SK-N-SH (cell line): ENCODE data around the gene LAPTM5. TPM values are rescaled to one million over a fixed set of nuclear protein-coding genes. Genes with fewer than 3 reads are reported as not detected.

Experiments used
- CTCF ChIA-PET: fragments of 300-600, 350-600 bp; formaldehyde crosslinking; extraction: SDS; loops from one replicate; lab custom pipeline; 2021; lab: Yijun Ruan, JAX
- POLR2A ChIA-PET: fragments of 350-600 bp; sonication (Branson Sonifier 250); formaldehyde crosslinking; extraction: SDS; loops from one replicate; lab custom pipeline; 2020; ENCODE audit warnings: antibody characterized with exemption, inconsistent platforms; lab: Yijun Ruan, JAX
- DNase-seq: peaks from one replicate; pipeline ENCODE4 v3.0.0; 2012
- H2AFZ ChIP-seq: fragments of 200-600 bp; sonication (generic); 2 replicates; pipeline ENCODE4 v1.8.1; 2016; ENCODE audit warnings: antibody characterized with exemption, mild to moderate bottlenecking, low read depth
- H3F3A ChIP-seq: fragments of 200-600 bp; sonication (generic); replicated peaks from 2 replicates; pipeline ENCODE3; 2016; ENCODE audit warnings: antibody characterized with exemption, mild to moderate bottlenecking; ENCODE audit not compliant: insufficient read depth
- H3K27ac ChIP-seq, 2 experiments: fragments of 200-500 bp in 1 of 2; fragments of 200-600 bp in 1 of 2; sonication (Bioruptor generic) in 1 of 2; sonication (generic), shearing (Covaris generic) in 1 of 2; 2 replicates each; pipeline versions ENCODE4 v1.5.1 to v1.6.1; 2014 to 2016; ENCODE audit warnings: low read depth in 2 of 2, inconsistent platforms in 1 of 2, low read length in 1 of 2, mild to moderate bottlenecking in 1 of 2, mixed read lengths in 1 of 2
- H3K27me3 ChIP-seq: fragments of 200-600 bp; sonication (generic), shearing (Covaris generic); 2 replicates; pipeline ENCODE4 v1.6.1; 2016; ENCODE audit warnings: mixed run types; ENCODE audit not compliant: insufficient read depth
- H3K36me3 ChIP-seq, 2 experiments: fragments of 200-500 bp in 1 of 2; fragments of 200-600 bp in 1 of 2; sonication (Bioruptor generic) in 1 of 2; sonication (generic) in 1 of 2; replicated peaks in 1 of 2; 2 replicates each; pipeline versions ENCODE3 to v1.5.1; 2014 to 2016; ENCODE audit warnings: low read length in 1 of 2, mild to moderate bottlenecking in 1 of 2; ENCODE audit not compliant: insufficient read depth in 2 of 2, control insufficient read depth in 1 of 2
- H3K4me1 ChIP-seq, 2 experiments: fragments of 200-500 bp in 1 of 2; fragments of 200-600 bp in 1 of 2; sonication (Bioruptor generic) in 1 of 2; sonication (generic), shearing (Covaris generic) in 1 of 2; 2 replicates each; pipeline versions ENCODE4 v1.5.1 to v1.6.1; 2014 to 2016; ENCODE audit warnings: low read depth in 1 of 2, low read length in 1 of 2, mixed run types in 1 of 2; ENCODE audit not compliant: insufficient read depth in 2 of 2, control insufficient read depth in 1 of 2
- H3K4me2 ChIP-seq: fragments of 200-600 bp; sonication (generic), shearing (Covaris generic); 2 replicates; pipeline ENCODE4 v1.6.1; 2017; ENCODE audit warnings: mixed run types
- H3K4me3 ChIP-seq, 2 experiments: fragments of 200-500 bp in 1 of 2; fragments of 200-600 bp in 1 of 2; sonication (Bioruptor generic) in 1 of 2; sonication (generic), shearing (Covaris generic) in 1 of 2; 2 replicates each; pipeline versions ENCODE4 v1.5.1 to v1.8.1; 2014 to 2016; ENCODE audit warnings: low read depth in 2 of 2, inconsistent platforms in 1 of 2, low read length in 1 of 2, mild to moderate bottlenecking in 1 of 2, mixed read lengths in 1 of 2, moderate library complexity in 1 of 2
- H3K79me2 ChIP-seq: fragments of 200-600 bp; sonication (generic); 2 replicates; pipeline ENCODE4 v1.8.1; 2017; ENCODE audit warnings: mild to moderate bottlenecking; ENCODE audit not compliant: insufficient read depth
- H3K9ac ChIP-seq: fragments of 200-600 bp; sonication (generic); 2 replicates; pipeline ENCODE4 v1.6.1; 2017; ENCODE audit warnings: mixed run types
- H3K9me2 ChIP-seq: fragments of 200-600 bp; sonication (generic); 2 replicates; pipeline ENCODE4 v1.6.1; 2017; ENCODE audit warnings: mixed run types
- H3K9me3 ChIP-seq: fragments of 200-600 bp; sonication (generic); 2 replicates; pipeline ENCODE4 v1.6.1; 2017; ENCODE audit warnings: mixed run types, mild to moderate bottlenecking, moderate library complexity
- H4K20me1 ChIP-seq: fragments of 200-600 bp; sonication (generic); 2 replicates; pipeline ENCODE4 v1.6.1; 2017; ENCODE audit warnings: mild to moderate bottlenecking, mixed run types; ENCODE audit not compliant: insufficient read depth
- ELF1 ChIP-seq: IDR thresholded peaks from 2 replicates; pipeline ENCODE4 v1.4.0; 2012
- EP300 ChIP-seq, 2 experiments: IDR thresholded peaks; 2 replicates each; pipeline versions ENCODE4 v1.4.0 to v1.6.1; 2012; ENCODE audit warnings: borderline replicate concordance in 1 of 2, low read depth in 1 of 2, low read length in 1 of 2
- EZH2phosphoT487 ChIP-seq: fragments of 200-600 bp; sonication (generic); IDR thresholded peaks from 2 replicates; pipeline ENCODE4 v1.6.1; 2017; ENCODE audit warnings: low read depth, mixed run types, mild to moderate bottlenecking, antibody characterized with exemption, moderate library complexity, borderline replicate concordance
- FOSL2 ChIP-seq: IDR thresholded peaks from 2 replicates; pipeline ENCODE4 v1.4.0; 2012; ENCODE audit warnings: low read depth, mild to moderate bottlenecking, moderate library complexity, borderline replicate concordance
- FOXJ3 ChIP-seq: sonication (generic); formaldehyde crosslinking; IDR thresholded peaks from 2 replicates; pipeline ENCODE4 v1.5.1; 2020; ENCODE audit warnings: mild to moderate bottlenecking, missing genetic modification reagents
- FOXM1 ChIP-seq: IDR thresholded peaks from 2 replicates; pipeline ENCODE4 v1.4.0; 2012; ENCODE audit warnings: low read depth, mild to moderate bottlenecking
- GATA2 ChIP-seq: sonication (generic); formaldehyde crosslinking; IDR thresholded peaks from 2 replicates; pipeline ENCODE4 v1.5.0; 2020; ENCODE audit warnings: mild to moderate bottlenecking, missing genetic modification reagents
- IRF3 ChIP-seq: fragments of 150-350 bp; IDR thresholded peaks from 2 replicates; pipeline ENCODE4 v1.6.1; 2016; ENCODE audit warnings: mild to moderate bottlenecking, low read depth, low read length
- JUND ChIP-seq: IDR thresholded peaks from 2 replicates; pipeline ENCODE4 v1.4.0; 2012
- NFIC ChIP-seq: IDR thresholded peaks from 2 replicates; pipeline ENCODE4 v1.4.0; 2012; ENCODE audit warnings: borderline replicate concordance
- PBX3 ChIP-seq: IDR thresholded peaks from 2 replicates; pipeline ENCODE4; 2012
- POLR2AphosphoS5 ChIP-seq: IDR thresholded peaks from 2 replicates; pipeline ENCODE4 v1.6.1; 2012; ENCODE audit warnings: low read depth, low read length
- RCOR1 ChIP-seq: fragments of 150-350 bp; IDR thresholded peaks from 2 replicates; pipeline ENCODE4 v1.6.1; 2017; ENCODE audit warnings: antibody characterized with exemption, low read length
- RFX5 ChIP-seq: IDR thresholded peaks from 2 replicates; pipeline ENCODE4 v1.6.1; 2012; ENCODE audit warnings: mild to moderate bottlenecking, improper control_type of control experiment, low read length
- SIN3A ChIP-seq: IDR thresholded peaks from 2 replicates; pipeline ENCODE4 v1.6.1; 2012; ENCODE audit warnings: low read depth, mild to moderate bottlenecking, low read length, moderate library complexity, borderline replicate concordance
- SMC3 ChIP-seq: IDR thresholded peaks from 2 replicates; pipeline ENCODE4 v1.6.1; 2012; ENCODE audit warnings: low read depth, low read length, improper control_type of control experiment
- TEAD4 ChIP-seq: IDR thresholded peaks from 2 replicates; pipeline ENCODE4 v1.4.0; 2012; ENCODE audit warnings: mild to moderate bottlenecking, borderline replicate concordance; ENCODE audit not compliant: insufficient read depth
- YY1 ChIP-seq: IDR thresholded peaks from 2 replicates; pipeline ENCODE4 v1.4.0; 2012; ENCODE audit warnings: low read depth, mild to moderate bottlenecking
- WGBS: methylation state at CpG from one replicate; pipeline ENCODE4 v1.1.6; 2017; ENCODE audit warnings: low lambda C conversion rate; 5-methylcytosine and 5-hydroxymethylcytosine counted together
- polyA plus RNA-seq, 3 experiments: library from polyadenylated mRNA; depleted of rRNA; stranded (reverse); fragments of >200 nt; gene quantifications; 2 replicates each; pipeline ENCODE4 v1.2.3, GENCODE V29; 2012

The LAPTM5 gene
- polyA plus RNA-seq, 1 of the 3 experiments (the other 2 are of a cell fraction) = 1.1 TPM

GRCh38 chr1:30775433-30775975, 17.9 kb upstream of the LAPTM5 start (continued):
- TF ChIP-seq FOXJ3 (CRISPR knock-in tag) (no peak), RFX5 (no peak)

GRCh38 chr1:30774550-30775432, 17.2 kb upstream of the LAPTM5 start:
- CTCF ChIA-PET = interaction anchor here (1.1 to 3.8 kb wide), 3 partner anchors 11 to 56 kb away, joined by 3 to 25 read pairs (median 4); no protein-coding TSS in a partner anchor
- TF ChIP-seq SMC3 (no peak), PBX3 (no peak), RFX5 (no peak), SIN3A (no peak), ELF1 (no peak)

GRCh38 chr1:30773722-30774358, 16.3 kb upstream of the LAPTM5 start:
- no peaks in the 10 kb centered on the region for H3K9me3 ChIP-seq
- no peak overlapping the region for H3K9ac ChIP-seq
- no peaks in the 10 kb centered on the region for H3K79me2 ChIP-seq
- no peaks in the 10 kb centered on the region for H3K9me2 ChIP-seq
- H3K4me3 ChIP-seq = no peak overlapping the region
- H3K27ac ChIP-seq = no peak overlapping the region
- no peak for DNase-seq
- 59% methylated on average over 5 of the region's 7 CpGs for WGBS
- CTCF ChIA-PET = interaction anchor here (0.6 to 3.8 kb wide), 3 partner anchors 50 to 327 kb away, joined by 3 to 25 read pairs (median 4); no protein-coding TSS in a partner anchor
- H4K20me1 ChIP-seq = no peaks in the 10 kb centered on the region
- H3K4me1 ChIP-seq = peaks cover 0 to 14% of the 10 kb centered on the region in 2 experiments; a peak in 1 of 4 replicates
- H3K36me3 ChIP-seq = no peaks in the 10 kb centered on the region
- H3K4me2 ChIP-seq = no peak overlapping the region
- TF ChIP-seq TEAD4 = no peak
- TF ChIP-seq FOSL2 = no peak
- no peak for TF ChIP-seq EZH2phosphoT487
- no peak for TF ChIP-seq FOXM1
- TF ChIP-seq NFIC = no peak
- TF ChIP-seq ELF1 = no peak
- TF ChIP-seq SMC3 = no peak
- TF ChIP-seq GATA2 (CRISPR knock-in tag) = no peak
- no peak for TF ChIP-seq RCOR1
- TF ChIP-seq JUND = no peak
- no peak for TF ChIP-seq EP300 (IDR thresholded peaks at IDR 0.05; ENCODE audit: borderline replicate concordance in 1 of 2, low read depth in 1 of 2, low read length in 1 of 2)
- no peak for TF ChIP-seq POLR2AphosphoS5
- no peak for TF ChIP-seq YY1
- no peak for TF ChIP-seq IRF3
- no peaks in the 10 kb centered on the region for H3K27me3 ChIP-seq
- POLR2A ChIA-PET = no interaction called here
- H3F3A ChIP-seq = no peaks in the 10 kb centered on the region
- H2AFZ ChIP-seq = no peak overlapping the region

More at GRCh38 chr1:30774550-30775432, 17.2 kb upstream of the LAPTM5 start:
- 75% methylated on average over 19 of the region's 22 CpGs for WGBS
- H3K9me2 ChIP-seq = no peaks in the 10 kb centered on the region
- no peak overlapping the region for H3K4me3 ChIP-seq
- POLR2A ChIA-PET = no interaction called here
- H3F3A ChIP-seq = no peaks in the 10 kb centered on the region
- no peak for DNase-seq
- H3K4me2 ChIP-seq = no peak overlapping the region
- no peaks in the 10 kb centered on the region for H3K79me2 ChIP-seq
- H2AFZ ChIP-seq = no peak overlapping the region
- no peaks in the 10 kb centered on the region for H4K20me1 ChIP-seq
- no peaks in the 10 kb centered on the region for H3K27me3 ChIP-seq
- peaks cover 0 to 18% of the 10 kb centered on the region in 2 experiments; a peak in 1 of 4 replicates for H3K4me1 ChIP-seq
- H3K9ac ChIP-seq = no peak overlapping the region
- no peaks in the 10 kb centered on the region for H3K36me3 ChIP-seq
- no peaks in the 10 kb centered on the region for H3K9me3 ChIP-seq
- H3K27ac ChIP-seq = no peak overlapping the region
